HG03521 (cell line): Measurements from ENCODE around the gene C19orf85.
"Not testable (repeated sequence)": the region's sequence is repeated elsewhere in the genome, so short reads cannot be mapped to it uniquely, and the experiment has no call there.

Experiments
- ATAC-seq: cut with Tn5 transposase; IDR thresholded peaks from one replicate; pipeline ENCODE4 v1.9.1; 2021; ENCODE audit warnings: mild to moderate bottlenecking, moderate library complexity; ENCODE audit not compliant: unreplicated experiment

C19orf85 gene

GRCh38 chr19:55442372-55442961 is 22.1 kb downstream of the C19orf85 start:
- ATAC-seq: no peak

- no peak for ATAC-seq
Observed at GRCh38 chr19:55441692-55442321, 22.7 kb downstream of the C19orf85 start.

- no peak for ATAC-seq
Observed at GRCh38 chr19:55441319-55441691, 23.2 kb downstream of the C19orf85 start.

- no peak for ATAC-seq
Observed at GRCh38 chr19:55440411-55441105, 24.0 kb downstream of the C19orf85 start.

- ATAC-seq: no peak
Observed at GRCh38 chr19:55439052-55439451, 25.5 kb downstream of the C19orf85 start.

GRCh38 chr19:55437410-55437809 is 27.1 kb downstream of the C19orf85 start:
- ATAC-seq: no peak

- ATAC-seq: no peak
Observed at GRCh38 chr19:55436847-55437246, 27.7 kb downstream of the C19orf85 start.

GRCh38 chr19:55435020-55435419 is 29.5 kb downstream of the C19orf85 start:
- no peak for ATAC-seq

- ATAC-seq: no peak
Observed at GRCh38 chr19:55434356-55434919, 30.1 kb downstream of the C19orf85 start.

GRCh38 chr19:55433292-55433691 is 31.3 kb downstream of the C19orf85 start:
- no peak for ATAC-seq

GRCh38 chr19:55432241-55432959 is 32.2 kb downstream of the C19orf85 start:
- ATAC-seq: no peak

GRCh38 chr19:55431183-55431582 is 33.4 kb downstream of the C19orf85 start:
- ATAC-seq: no peak

GRCh38 chr19:55426042-55426441 is 38.5 kb downstream of the C19orf85 start:
- no peak for ATAC-seq

- no peak for ATAC-seq
Observed at GRCh38 chr19:55424518-55424917, 40.0 kb downstream of the C19orf85 start.

GRCh38 chr19:55423225-55424005 is 41.1 kb downstream of the C19orf85 start:
- no peak for ATAC-seq

GRCh38 chr19:55421281-55421680 is 43.3 kb downstream of the C19orf85 start:
- not testable (repeated sequence) for ATAC-seq

GRCh38 chr19:55419624-55420236 is 44.8 kb downstream of the C19orf85 start:
- ATAC-seq: no peak

GRCh38 chr19:55419103-55419502 is 45.4 kb downstream of the C19orf85 start:
- no peak for ATAC-seq

GRCh38 chr19:55418185-55418584 is 46.4 kb downstream of the C19orf85 start:
- no peak for ATAC-seq
